HG03108 (cell line): ENCODE results near the gene ATP8B1.
"Not testable (repeated sequence)": the region's sequence is repeated elsewhere in the genome, so short reads cannot be mapped to it uniquely, and the experiment has no call there.

ENCODE experiments used
- ATAC-seq: cut with Tn5 transposase; IDR thresholded peaks from one replicate; pipeline ENCODE4 v1.9.1; 2021; ENCODE audit warnings: moderate library complexity; ENCODE audit not compliant: unreplicated experiment

The ATP8B1 gene

DNA sequence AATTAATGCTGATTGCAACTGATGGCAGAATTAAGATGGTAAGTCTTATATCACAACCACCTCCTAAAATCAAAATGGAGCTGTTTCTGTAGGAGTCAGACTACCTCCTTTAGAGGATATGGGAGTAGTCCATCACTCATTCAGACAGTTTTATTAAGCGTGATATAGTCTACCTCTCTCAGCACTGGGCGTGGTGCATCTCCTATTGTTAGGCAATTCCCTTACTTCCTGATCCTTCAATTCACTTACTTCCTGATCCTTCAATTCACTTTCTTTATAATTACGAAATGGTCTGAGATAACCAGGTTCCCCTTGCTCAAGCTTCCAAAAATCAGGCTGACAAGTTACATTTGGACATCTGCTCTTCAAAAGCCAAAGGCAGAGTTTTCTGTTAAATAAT is 31.9 kb downstream of the ATP8B1 start:
- ATAC-seq, result no peak

DNA sequence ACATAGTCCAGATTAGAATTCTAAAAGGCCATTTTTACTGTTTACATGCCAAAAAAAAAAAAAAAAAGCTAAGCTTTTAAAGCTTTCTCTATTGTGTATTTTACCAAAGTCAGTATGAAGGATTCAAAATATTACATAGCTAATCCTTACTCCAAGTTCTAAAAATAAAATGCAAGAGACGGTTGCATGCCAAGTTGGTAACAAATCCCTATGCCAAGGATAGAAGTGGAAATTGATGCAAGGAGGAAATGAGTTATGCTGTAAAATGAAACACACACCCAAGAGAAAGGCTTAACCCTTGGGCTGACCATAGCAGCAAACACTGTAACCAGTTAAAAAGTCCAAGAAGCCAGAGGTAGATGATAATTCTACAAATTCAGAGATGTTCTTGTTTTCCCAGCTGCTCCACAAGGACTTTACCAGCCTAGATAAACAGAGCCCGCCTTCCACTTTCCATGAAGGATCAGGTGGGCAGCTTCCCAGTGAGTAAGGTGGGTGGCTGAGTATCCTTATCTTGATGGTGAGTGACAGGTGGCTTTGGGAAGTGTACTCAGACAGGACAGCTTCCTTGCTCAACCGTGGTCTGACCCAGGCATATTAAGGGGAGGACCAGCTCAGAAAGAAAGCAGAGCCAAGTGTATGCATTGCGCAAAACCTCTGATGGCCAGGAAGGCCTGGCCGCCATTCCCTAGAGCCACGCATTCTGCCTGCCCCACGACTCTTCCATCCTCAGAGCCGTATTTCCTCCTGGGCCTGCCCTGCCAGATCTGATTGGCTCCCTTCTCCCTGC is 34.4 kb downstream of the ATP8B1 start:
- no peak for ATAC-seq

DNA sequence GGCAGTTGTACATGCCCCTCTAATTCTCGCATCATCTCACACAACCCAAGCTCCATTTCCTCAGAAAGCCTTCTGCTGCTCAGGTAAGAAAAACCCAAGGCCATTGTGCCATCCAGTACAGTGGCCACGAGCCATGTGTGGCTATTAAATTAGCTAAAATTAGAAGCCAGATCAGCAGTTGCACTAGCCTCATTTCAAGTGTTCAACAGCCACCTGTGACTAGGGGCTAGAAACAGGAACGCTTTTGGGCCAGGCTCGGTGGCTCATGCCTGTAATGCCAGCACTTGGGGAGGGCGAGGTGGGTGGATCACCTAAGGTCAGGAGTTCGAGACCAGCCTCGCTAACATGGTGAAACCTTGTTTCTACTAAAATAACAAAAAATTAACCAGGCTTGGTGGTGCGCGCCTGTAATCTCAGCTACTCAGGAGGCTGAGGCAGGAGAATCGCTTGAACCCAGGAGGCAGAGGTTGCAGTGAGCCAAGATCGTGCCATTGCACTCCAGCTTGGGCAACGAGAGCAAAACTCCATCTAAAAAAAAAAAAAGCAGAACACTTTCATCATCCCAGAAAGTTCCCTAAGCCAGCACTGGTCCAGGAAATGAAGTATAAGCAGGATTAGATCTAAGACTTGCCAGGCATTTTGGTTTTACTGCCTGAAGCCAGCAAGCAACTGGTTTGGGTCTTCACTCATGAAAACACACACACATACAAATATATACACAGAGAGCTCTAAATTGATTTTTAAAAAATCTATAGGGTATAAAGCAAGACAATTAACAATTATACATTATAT is 35.7 kb downstream of the ATP8B1 start:
- ATAC-seq, result no peak

DNA sequence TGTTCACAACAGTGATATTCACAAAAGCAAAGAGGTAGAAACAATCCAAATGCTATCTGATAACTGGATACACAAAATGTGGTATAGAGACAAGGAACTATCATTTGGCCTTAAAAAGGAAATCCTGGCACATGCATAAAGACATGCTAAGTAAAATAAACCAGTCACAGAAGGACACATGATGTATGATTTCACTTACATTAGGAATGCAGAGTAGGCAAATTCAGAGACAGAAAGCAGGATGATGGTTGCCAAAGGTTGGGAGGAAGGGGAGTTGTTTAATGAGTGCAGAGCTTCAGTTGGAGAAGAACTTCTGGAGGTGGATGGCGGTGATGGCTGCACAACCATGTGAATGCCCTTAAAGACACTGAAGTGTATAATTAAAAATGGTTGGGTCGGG is 38.1 kb downstream of the ATP8B1 start:
- no peak for ATAC-seq

DNA sequence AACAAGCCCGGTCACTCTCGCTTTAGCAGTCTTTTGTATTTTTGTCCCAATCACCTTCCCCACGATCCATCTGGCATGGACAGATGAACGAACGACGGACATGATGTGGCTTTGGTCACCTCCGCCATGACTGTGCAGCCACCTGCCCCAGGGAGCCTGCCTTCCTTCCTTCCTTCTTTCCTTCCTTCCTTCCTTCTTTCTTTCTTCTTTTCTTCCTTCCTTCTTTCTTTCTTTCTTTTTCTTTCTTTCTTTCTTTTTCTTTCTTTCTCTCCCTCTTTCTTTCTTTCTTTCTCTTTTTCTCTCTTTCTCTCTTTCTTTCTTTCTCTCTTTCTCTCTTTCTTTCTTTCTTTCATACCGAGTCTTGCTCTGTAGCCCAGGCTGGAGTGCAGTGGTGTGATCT is 39.0 kb downstream of the ATP8B1 start:
- ATAC-seq, result no peak

DNA sequence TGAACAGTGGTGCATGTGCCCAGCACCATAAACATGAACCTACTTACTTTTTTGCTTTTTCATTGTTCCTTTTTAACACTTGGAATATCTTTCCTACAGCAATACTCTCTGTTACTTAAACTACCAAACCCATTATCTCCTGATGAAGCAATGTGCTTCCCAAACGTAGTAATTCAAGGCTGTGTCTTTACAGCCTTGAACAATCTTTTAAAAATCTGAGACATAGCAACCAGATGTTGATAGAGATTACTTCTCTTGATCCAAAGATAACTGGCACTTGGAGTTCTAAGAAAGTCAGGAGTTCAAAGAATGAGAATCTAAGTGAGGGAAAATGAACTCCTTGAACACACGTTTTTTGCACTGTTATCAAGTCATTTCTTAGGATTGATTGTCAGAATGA is 40.4 kb downstream of the ATP8B1 start:
- no peak for ATAC-seq

DNA sequence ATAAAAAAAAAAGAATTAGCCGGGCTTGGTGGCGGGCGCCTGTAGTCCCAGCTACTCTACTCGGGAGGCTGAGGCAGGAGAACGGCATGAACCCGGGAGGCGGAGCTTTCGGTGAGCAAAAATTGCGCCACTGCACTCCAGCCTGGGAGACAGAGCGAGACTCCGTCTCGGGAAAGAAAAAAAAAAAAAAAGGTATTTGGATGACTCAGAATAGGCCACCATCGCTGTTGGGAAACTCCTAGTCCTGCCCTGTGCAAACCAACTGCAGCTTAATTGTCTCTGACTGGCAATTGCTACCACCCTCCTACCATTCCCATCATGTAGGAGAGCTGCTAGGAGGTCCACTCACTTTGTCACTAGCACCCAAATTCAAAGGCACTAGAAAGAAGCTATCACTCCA is 43.5 kb downstream of the ATP8B1 start:
- ATAC-seq, result no peak

DNA sequence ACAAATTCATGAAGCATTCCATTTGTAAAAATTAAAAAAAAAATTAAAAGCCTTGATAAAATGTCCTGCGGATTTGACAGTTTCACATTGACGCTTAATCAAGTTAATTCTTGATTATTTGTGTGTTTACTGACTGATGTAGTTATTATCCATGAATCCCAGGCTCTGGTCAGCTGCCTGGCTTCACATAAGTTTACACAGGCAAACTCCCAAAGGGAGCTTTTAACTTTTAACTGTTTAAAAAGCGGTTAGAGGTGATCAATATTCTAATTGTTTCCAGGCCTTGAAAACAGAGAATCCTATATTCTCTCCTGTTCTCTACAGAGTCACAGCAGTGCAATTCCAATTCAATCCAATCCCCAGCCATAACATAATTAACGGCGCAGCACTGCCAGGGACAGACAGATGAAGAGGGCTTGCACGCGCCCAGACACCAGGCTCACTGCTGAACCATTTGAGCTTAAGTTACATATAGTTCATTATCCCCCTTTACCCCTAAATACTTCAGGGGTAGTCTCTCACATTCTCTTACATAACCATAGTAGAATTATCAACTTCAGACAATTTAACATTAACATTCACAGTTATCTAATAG is 47.5 kb downstream of the ATP8B1 start:
- no peak for ATAC-seq

DNA sequence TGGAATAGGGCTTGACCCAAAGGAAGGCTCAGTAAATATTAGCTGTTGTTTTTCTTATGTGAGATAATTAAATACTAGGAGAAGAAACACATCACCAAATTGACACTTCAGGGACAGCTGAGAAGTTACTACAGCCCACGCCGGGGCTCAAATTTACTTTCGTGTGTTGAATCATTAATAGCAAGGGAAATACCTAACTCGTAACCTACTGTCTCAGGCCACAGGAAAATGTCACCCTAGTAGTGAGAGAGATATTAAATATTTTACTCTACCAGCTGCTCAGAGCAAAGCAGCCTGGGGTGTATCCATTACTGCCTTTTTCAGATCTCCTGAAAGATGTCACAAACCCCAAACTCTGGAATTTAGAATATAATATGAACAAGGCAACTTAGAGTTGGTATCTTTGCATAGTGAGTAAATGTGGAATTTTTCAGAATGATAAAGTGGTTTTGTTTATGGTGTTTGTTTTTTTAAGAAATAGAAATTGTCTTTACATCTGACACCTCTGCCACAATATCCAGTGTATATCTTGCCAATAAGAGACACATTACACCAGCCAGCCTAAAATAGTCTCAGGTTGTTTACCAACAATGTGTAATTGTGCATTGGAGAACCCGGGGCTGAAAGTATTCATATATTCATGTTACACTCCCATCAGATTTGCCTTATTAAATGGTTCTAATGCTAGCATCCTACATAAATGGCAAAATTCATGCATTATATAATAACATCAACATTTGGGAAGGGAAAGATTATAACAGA is 48.4 kb downstream of the ATP8B1 start:
- ATAC-seq, result peak; percentile 94

DNA sequence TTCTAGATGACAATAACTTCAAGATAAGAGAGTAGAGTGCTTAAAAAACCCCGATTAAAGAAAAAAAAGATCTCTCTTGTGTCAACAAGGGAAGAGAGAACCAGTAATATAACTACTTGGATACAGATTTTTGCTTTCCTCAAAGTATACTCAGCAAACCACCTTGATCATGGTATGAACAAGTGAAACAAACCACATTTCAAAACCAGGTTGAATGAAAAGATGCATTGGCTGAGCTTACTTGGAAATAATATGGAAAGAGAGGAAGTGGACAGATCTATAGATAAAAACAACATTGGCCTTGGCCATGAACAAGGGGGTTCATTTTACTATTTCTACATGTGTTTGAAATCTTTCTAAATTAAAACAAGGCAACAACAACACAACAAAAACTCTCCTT is 50.1 kb downstream of the ATP8B1 start:
- ATAC-seq, result no peak

DNA sequence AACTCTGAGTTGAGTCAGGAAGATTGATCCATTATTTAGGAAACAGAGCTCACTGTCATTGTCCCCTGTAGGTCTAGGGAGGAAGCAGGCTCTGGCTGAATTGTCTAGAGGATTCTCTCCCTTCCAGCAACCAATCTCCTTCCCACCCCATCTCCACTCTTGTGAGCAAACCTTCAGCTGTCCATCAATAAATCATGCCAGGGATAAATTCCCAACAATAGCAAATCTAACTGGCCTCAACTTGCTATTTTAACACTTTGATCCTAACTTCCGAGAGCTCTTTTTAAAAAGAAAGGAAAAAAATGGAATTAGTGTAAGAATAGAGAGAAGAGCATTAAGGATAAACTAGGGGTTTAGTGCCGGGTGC is 53.5 kb downstream of the ATP8B1 start:
- no peak for ATAC-seq

DNA sequence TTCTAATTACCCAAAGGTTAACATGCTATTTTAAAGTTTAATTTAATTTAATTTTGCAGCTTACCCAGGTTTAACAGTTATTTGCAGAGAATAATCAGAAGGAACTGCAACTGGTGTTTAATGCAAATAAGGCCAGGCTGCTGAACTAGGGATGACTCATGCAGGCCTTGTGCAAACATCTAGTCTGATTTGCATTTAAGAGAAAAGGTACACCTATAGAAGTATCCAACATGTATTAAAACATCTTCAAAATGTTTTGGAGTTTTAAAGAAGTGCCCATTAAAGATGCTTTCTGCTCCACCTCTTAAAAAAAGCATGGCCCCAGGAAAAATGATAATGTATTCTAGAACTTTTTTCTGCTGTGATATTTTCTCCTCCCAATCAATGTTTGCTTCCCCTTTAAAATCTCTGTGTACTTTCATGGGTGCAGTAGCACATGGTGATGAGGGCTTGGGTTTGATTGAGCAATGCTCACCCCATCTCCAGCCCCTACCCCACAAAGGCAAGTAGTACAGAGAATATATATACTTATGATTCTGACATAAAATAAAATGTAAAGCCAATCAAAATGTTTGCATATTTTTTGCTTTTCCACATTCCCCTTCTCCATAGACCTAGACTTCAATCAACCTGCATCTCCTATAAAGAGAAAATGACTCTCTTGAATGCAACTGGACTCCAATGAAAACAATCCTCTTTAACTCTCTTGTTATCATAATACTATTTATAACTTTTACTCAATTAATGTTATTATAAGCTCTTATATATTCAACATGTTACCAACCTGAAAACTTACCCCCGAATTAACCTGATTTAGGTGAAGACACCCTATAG is 54.1 kb downstream of the ATP8B1 start:
- ATAC-seq, result peak; percentile 91

DNA sequence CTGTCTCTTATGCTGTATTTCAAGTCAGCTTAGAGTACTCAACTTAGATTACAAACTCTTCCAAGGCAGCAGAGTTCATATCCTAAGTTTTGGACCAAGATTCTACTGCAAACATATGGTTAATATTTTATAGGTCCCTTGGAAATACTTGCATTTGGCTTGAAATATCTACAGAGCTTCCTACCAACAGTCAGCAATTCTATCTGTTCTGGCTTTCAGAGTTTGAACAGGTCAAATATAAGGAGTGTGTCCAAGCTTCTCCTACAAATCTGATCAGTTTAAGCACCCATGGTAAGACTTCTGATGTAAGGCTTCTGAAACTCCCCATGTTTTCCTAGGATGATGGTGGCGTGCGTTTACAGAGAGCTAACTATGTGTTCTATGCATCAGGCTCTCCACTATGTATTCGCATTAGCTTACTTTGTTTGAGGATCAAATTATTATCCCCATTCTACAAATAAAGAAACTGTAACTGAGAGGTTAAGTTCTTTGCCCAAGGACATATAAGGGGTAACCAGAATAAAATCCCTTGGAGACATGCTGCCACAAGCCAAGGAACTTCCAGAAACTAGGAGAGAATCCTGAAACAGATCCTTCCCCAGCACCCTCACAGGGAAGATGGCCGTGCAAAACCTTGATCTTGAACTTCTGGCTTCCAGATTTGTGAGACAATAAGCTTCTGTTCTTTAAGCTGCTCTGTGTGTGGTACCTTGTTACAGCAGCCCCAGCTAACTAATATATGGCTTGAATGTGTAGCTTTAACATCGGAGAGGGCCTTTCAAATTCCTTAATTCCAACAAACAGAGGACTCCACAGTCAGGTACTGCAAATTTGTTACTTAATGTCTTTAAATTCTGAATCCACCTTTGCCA is 55.1 kb downstream of the ATP8B1 start:
- no peak for ATAC-seq

DNA sequence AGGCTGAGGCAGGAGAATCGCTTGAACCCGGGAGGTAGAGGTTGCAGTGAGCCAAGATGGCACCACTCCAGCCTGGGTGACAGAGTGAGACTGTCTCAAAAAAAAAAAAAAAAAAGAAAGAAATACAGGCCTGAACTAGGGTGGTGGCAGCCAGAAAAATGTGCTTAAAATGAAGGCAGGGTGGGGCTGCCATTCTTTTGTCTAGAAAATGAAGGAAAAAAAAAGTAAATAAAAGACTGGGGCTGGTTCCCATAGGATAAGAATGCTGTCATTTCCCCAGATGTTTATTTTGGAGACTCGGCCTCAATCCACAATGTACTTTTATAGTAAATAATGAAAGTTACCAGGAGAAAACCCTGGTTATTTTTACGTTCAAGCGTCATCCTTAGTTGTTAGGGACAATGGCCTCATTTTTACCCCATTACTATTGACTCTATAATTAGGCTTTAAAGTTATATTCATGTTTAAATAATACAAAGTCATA is 58.9 kb downstream of the ATP8B1 start:
- ATAC-seq, result no peak

DNA sequence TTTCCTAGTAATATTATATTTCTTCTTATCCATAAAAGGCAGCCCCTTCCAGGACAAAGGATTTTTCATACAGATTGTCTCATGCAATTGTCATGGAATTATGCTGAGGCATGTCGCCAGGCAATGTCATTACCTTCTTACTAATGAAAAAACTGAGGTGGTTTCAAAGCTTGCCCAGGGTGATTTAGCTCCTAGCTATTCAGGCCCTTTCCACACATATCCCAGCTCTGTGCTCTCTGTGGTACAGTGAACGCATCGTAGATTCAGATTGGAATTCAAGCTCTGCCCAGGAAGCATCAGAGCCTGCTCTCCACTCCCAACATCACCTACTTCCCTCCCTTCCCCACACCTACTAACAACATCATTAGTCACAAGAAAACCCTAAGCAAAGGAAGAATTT is 60.1 kb downstream of the ATP8B1 start:
- no peak for ATAC-seq

DNA sequence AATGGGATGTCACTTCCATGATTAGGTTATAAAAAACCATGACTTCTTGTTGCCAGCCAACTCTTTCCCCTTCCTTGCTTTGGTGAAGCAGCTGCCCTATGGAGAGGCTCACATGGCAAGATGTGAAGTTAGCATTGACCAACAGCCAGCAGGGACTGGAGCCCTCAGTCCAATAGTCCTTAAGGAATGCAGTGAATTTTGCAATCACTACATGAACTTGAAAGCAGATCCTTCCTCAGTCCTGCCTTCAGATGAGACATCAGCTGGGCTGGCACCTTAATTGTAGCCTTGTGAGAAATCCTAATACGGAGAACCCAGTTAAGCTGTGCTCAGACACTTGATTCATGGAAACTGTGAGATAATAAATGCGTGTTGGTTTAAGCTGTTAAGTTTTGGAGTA is 61.8 kb downstream of the ATP8B1 start:
- ATAC-seq, result no peak

DNA sequence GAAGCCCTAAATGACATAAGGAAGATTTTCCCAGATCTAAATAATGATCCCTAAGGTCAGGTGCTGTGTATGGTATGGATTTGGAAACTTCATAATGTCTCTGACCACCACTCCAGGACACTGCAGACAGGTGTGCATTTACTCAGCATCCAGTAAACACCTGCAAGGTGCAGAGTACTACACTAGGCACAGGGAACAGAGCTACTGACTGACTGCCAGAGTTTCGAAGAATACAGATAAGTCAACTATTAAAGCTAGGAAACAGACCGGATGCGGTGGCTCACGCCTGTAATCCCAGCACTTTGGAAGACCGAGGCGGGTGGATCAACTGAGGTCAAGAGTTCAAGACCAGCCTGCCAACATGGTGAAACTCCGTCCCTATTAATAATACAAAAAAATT is 65.0 kb downstream of the ATP8B1 start:
- ATAC-seq, result no peak

DNA sequence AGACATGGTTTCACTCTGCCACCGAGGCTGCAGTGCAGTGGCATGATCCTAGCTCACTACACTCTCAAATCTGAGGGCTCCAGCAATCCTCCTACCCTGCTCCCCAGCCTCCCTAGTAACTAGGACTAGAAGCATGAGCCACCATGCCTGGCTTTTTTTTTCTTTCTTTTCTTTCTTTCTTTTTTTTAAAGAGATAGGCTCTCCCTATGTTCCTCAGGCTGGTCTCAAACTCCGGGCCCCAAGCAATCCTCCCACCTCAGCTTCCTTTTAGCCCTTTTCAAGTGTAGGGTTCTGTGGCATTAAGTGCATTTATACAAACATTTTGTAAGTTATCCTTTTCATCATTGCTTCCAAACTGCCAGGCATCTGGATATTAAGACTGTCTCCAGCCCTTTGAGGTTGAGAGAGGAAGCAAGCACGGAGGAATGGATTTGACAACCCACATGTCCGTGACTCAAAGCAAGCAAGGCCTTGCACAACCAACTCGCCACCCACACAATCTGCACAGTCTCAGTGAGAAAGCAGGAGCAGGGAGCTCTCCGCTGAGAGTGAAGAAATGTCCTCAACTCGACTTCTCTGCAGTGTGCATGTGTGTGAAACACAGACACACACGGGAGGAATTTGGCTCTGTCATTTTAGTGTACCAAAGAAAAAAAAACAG is 65.6 kb downstream of the ATP8B1 start:
- ATAC-seq, result no peak

DNA sequence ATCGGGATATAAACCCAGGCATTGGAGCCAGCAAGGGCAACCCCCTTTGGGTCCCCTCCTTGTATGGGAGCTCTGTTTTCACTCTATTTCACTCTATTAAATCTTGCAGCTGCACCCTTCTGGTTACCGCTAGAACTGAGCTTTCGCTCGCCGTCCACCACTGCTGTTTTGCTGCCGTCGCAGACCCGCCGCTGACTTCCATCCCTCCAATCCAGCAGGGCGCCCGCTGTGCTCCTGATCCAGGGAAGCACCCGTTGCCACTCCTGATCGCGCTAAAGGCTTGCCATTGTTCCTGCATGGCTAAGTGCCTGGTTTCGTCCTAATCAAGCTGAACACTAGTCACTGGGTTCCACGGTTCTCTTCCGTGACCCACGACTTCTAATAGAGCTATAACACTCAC is 68.1 kb downstream of the ATP8B1 start:
- ATAC-seq, result not testable (repeated sequence)
